ENCODE measurements around the gene MYO15B. TPM values are rescaled to one million over a fixed set of nuclear protein-coding genes. Genes with fewer than 3 reads are reported as not detected.

MYO15B gene
- total RNA-seq (2014; rRNA removed; shearing (Covaris generic)): 8.9 and 9.7 TPM in 2 replicates
- total RNA-seq (2022): 17.7 and 19.2 TPM in 2 replicates
- percentile 17 among the genes with signal in this experiment for Bru-seq, nascent RNA
- percentile 22 among the genes with signal in this experiment for BruChase-seq, experiment 1, labeled RNA remaining after a 6-hour chase
- BruChase-seq, experiment 2, labeled RNA remaining after a 2-hour chase: percentile 14 among the genes with signal in this experiment
- long read RNA-seq, partial matches to known transcripts: 2 of 9 reads
- long read RNA-seq, other reads (novel, unspliced or antisense): 6 of 9 reads

DNA sequence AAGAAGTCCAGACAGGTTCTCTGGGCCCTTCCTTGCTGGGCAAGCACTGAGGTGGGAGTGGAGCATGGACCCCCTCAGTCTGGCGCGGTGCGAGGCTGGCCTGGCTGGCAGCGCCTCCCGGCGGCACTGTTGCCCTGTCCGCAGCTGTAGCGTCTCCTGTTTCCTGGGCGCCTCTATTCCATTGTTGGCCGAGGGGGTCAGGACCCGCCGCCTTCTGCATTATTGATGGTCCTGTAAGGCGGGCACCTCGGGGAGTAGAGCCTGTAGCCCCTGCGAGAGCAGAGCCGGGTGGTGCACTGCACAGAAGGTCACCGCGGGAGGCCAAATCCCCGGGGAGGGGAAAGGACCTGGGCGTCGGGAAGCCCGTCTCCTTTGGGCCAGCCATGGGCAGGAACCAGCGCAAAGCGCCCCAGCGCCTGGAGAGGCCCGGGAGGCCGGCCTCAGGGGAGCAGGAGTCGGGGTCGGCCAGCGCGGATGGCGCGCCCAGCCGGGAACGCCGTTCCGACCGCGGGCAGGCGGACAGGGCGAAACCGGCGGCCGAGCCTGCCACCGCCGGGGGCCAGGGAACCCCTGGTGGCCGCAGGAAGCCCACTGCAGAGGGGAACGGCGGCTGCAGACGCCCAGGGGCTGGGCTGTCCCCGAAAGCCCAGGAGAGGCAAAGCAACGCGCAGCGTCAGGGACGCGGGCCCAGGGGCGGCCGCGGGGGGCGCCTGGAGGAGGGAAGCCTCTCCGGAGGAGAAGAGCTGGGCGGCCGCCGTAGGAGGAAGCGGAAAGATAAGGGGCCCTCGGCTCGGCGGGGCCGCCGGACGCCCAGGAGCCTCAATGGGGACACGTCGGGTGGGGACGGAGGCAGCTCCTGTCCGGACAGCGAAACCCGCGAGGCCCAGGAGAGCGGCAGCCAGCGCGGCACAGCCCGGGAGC is at the start of gene MYO15B:
MYO15B (plus strand) TSS at position 126 of the 921 bp plus-strand sequence; CDS start at position 384, 258 bp downstream.
- TF ChIP-seq CTCF (conservative IDR thresholded peaks at IDR 0.05; ENCODE audit: low read length): peak; percentile 42
- no peak for TF ChIP-seq EZH2phosphoT487 (IDR thresholded peaks at IDR 0.05; ENCODE audit: borderline replicate concordance, low read depth, low read length)
- Histone ChIP-seq H3K4me2 (ENCODE audit: low read length) (peak within 1 kb of the TSS; percentile 29), H3K36me3 (ENCODE audit: insufficient read depth, low read length) (no peaks in the 10 kb centered on the region), H4K20me1 (ENCODE audit: insufficient read depth, low read length) (no peaks in the 10 kb centered on the region), H3K4me1 (ENCODE audit: insufficient read depth, low read length, poor library complexity, severe bottlenecking) (peaks cover 35% of the 10 kb centered on the region), H3K79me2 (ENCODE audit: insufficient read depth, low read depth, low read length) (no peaks in the 10 kb centered on the region), H3K27ac (ENCODE audit: low read depth, low read length, poor library complexity, severe bottlenecking) (no peak within 1 kb of the TSS), H3K4me3 (ENCODE audit: low read depth, low read length, poor library complexity, severe bottlenecking) (no peak within 1 kb of the TSS), H3K9me3 (ENCODE audit: low read length) (no peaks in the 10 kb centered on the region), H3K9me2 (ENCODE audit: insufficient read depth, low read length) (no peaks in the 10 kb centered on the region), H2AFZ (ENCODE audit: low read length) (no peak within 1 kb of the TSS)
- POLR2A ChIA-PET: no interaction called here
- DNase-seq (ENCODE audit: low spot score): no peak
- CTCF ChIA-PET (ENCODE audit: unreplicated experiment): no interaction called here
- intact Hi-C loops (cut with micrococcal nuclease; ENCODE audit: unreplicated experiment): loop anchor here (2.0 kb wide), 2 partner anchors 17 to 63 kb away; partner anchors contain the start of gene LLGL2
- no TSS peak for BruUV-seq (replicated peaks)

DNA sequence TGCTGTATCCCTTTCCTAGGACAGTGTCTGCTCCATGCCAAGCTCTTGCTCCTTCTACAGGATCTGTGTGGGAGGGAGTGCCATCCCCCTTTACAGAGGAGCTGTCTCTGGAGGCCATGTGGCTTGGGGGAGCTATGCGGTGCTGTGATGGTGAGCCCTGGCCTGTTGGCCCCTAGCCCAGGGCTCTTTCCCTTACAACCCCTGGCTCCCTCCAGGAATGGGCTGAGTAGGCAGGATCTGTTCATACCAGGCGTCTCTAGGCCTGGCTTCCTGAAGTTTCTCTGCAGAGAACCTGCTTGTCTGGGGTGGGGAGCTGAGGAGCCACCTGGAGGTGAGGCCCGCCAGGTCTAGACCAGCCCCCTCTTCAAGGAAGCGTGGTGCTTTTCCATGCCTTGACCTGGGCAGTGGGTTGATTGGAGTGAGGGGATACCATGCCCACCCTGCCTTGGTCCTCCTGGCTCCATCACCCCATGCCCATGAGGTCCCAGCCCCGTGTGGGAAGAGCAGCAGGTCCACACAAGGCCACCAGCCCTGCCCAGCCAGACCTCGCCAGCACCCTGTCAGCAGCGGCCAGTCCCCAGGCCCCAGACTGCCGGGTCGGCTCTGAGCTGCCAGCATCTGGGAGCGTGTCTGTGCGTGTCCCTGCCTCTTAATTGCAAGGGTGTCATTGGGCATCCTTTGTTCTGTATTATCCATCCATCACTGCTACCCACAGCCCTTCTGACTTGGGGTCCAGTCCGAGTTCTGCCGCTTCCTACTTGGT is 47.5 kb upstream of the MYO15B start:
- CTCF ChIA-PET (ENCODE audit: unreplicated experiment): no interaction called here
- Histone ChIP-seq H3K27ac (ENCODE audit: low read depth, low read length, poor library complexity, severe bottlenecking) (no peak overlapping the region), H3K79me2 (ENCODE audit: insufficient read depth, low read depth, low read length) (no peaks in the 10 kb centered on the region)

More for the DNA sequence above, 47.5 kb upstream of the MYO15B start:
- no peak overlapping the region for H2AFZ ChIP-seq (ENCODE audit: low read length)
- intact Hi-C loops (cut with micrococcal nuclease; ENCODE audit: unreplicated experiment): no loop called here
- H3K4me2 ChIP-seq (ENCODE audit: low read length): no peak overlapping the region
- no peaks in the 10 kb centered on the region for H3K9me3 ChIP-seq (ENCODE audit: low read length)
- no peaks in the 10 kb centered on the region for H3K36me3 ChIP-seq (ENCODE audit: insufficient read depth, low read length)
- H3K4me3 ChIP-seq (ENCODE audit: low read depth, low read length, poor library complexity, severe bottlenecking): no peak overlapping the region
- BruUV-seq (replicated peaks): no TSS peak
- POLR2A ChIA-PET: interaction anchor here (1.0 kb wide), 1 partner anchor 22 kb away, joined by 4 read pairs; no protein-coding TSS in a partner anchor
- peaks cover 4% of the 10 kb centered on the region for H3K4me1 ChIP-seq (ENCODE audit: insufficient read depth, low read length, poor library complexity, severe bottlenecking)
- no peak for DNase-seq (ENCODE audit: low spot score)
- no peak for TF ChIP-seq EZH2phosphoT487 (IDR thresholded peaks at IDR 0.05; ENCODE audit: borderline replicate concordance, low read depth, low read length)
- no peak for TF ChIP-seq CTCF (conservative IDR thresholded peaks at IDR 0.05; ENCODE audit: low read length)
- no peaks in the 10 kb centered on the region for H4K20me1 ChIP-seq (ENCODE audit: insufficient read depth, low read length)
- H3K9me2 ChIP-seq (ENCODE audit: insufficient read depth, low read length): no peaks in the 10 kb centered on the region

All from OCI-LY7 (cell line).